ENCODE results near the gene M1AP. TPM values are rescaled to one million over a fixed set of nuclear protein-coding genes. Genes with fewer than 3 reads are reported as not detected.
A peak's percentile ranks its signal among the peaks of the same experiment; 100 is the strongest.

Gene M1AP
- total RNA-seq, 1 donor from 2014 or later = 0.10 TPM

- DNase-seq (ENCODE audit: low spot score) = no peak
- H3K27ac Mint-ChIP-seq = no peak overlapping the region
- intact Hi-C loops (cut with micrococcal nuclease) = no loop called here
Observed at GRCh38 chr2:74603282-74604000, 44.7 kb downstream of the M1AP start.

GRCh38 chr2:74602586-74603281, 45.4 kb downstream of the M1AP start:
- Mint-ChIP-seq H3K9me3 (no peaks in the 10 kb centered on the region), H3K36me3 (ENCODE audit: low read depth) (no peaks in the 10 kb centered on the region), H3K27me3 (ENCODE audit: insufficient read depth) (peaks cover 35% of the 10 kb centered on the region), H3K4me3 (no peak overlapping the region), H3K27ac (no peak overlapping the region), H3K4me1 (ENCODE audit: low read depth) (peaks cover 13% of the 10 kb centered on the region)
- DNase-seq (ENCODE audit: low spot score) = no peak
- intact Hi-C loops (cut with micrococcal nuclease) = no loop called here

More at GRCh38 chr2:74603282-74604000, 44.7 kb downstream of the M1AP start:
- no peaks in the 10 kb centered on the region for H3K9me3 Mint-ChIP-seq
- no peak overlapping the region for H3K4me3 Mint-ChIP-seq
- H3K27me3 Mint-ChIP-seq (ENCODE audit: insufficient read depth) = peaks cover 35% of the 10 kb centered on the region
- H3K4me1 Mint-ChIP-seq (ENCODE audit: low read depth) = peaks cover 13% of the 10 kb centered on the region
- H3K36me3 Mint-ChIP-seq (ENCODE audit: low read depth) = no peaks in the 10 kb centered on the region

GRCh38 chr2:74599676-74600075, 48.5 kb downstream of the M1AP start:
- H3K4me3 Mint-ChIP-seq = no peak overlapping the region
- H3K36me3 Mint-ChIP-seq (ENCODE audit: low read depth) = no peaks in the 10 kb centered on the region
- DNase-seq (ENCODE audit: low spot score) = no peak
- H3K27me3 Mint-ChIP-seq (ENCODE audit: insufficient read depth) = peaks cover 49% of the 10 kb centered on the region
- intact Hi-C loops (cut with micrococcal nuclease) = no loop called here
- H3K9me3 Mint-ChIP-seq = no peaks in the 10 kb centered on the region
- H3K27ac Mint-ChIP-seq = no peak overlapping the region
- peaks cover 13% of the 10 kb centered on the region for H3K4me1 Mint-ChIP-seq (ENCODE audit: low read depth)

- H3K4me1 Mint-ChIP-seq (ENCODE audit: low read depth) = no peaks in the 10 kb centered on the region
- DNase-seq (ENCODE audit: low spot score) = no peak
- H3K9me3 Mint-ChIP-seq = no peaks in the 10 kb centered on the region
- intact Hi-C loops (cut with micrococcal nuclease) = no loop called here
- H3K27me3 Mint-ChIP-seq (ENCODE audit: insufficient read depth) = peaks cover 42% of the 10 kb centered on the region
- H3K4me3 Mint-ChIP-seq = no peak overlapping the region
- peaks cover 1% of the 10 kb centered on the region for H3K36me3 Mint-ChIP-seq (ENCODE audit: low read depth)
- H3K27ac Mint-ChIP-seq = no peak overlapping the region
Observed at GRCh38 chr2:74597410-74597809, 50.7 kb downstream of the M1AP start.

- peaks cover 1% of the 10 kb centered on the region for H3K36me3 Mint-ChIP-seq (ENCODE audit: low read depth)
- no peak for DNase-seq (ENCODE audit: low spot score)
- H3K27ac Mint-ChIP-seq = no peak overlapping the region
- no peaks in the 10 kb centered on the region for H3K4me1 Mint-ChIP-seq (ENCODE audit: low read depth)
- H3K4me3 Mint-ChIP-seq = no peak overlapping the region
- H3K27me3 Mint-ChIP-seq (ENCODE audit: insufficient read depth) = peaks cover 41% of the 10 kb centered on the region
- intact Hi-C loops (cut with micrococcal nuclease) = no loop called here
- no peaks in the 10 kb centered on the region for H3K9me3 Mint-ChIP-seq
Observed at GRCh38 chr2:74596584-74596983, 51.5 kb downstream of the M1AP start.

GRCh38 chr2:74593826-74594772, 54.0 kb downstream of the M1AP start:
- no peak for DNase-seq (ENCODE audit: low spot score)
- Mint-ChIP-seq H3K36me3 (ENCODE audit: low read depth) (peaks cover 1% of the 10 kb centered on the region), H3K4me1 (ENCODE audit: low read depth) (no peaks in the 10 kb centered on the region), H3K27me3 (ENCODE audit: insufficient read depth) (peaks cover 41% of the 10 kb centered on the region), H3K27ac (peak overlapping the region; percentile 1), H3K9me3 (no peaks in the 10 kb centered on the region), H3K4me3 (no peak overlapping the region)
- intact Hi-C loops (cut with micrococcal nuclease) = no loop called here

- no peak for DNase-seq (ENCODE audit: low spot score)
- Mint-ChIP-seq H3K36me3 (ENCODE audit: low read depth) (peaks cover 1% of the 10 kb centered on the region), H3K4me1 (ENCODE audit: low read depth) (peaks cover 31% of the 10 kb centered on the region), H3K9me3 (no peaks in the 10 kb centered on the region), H3K27ac (no peak overlapping the region), H3K27me3 (ENCODE audit: insufficient read depth) (peaks cover 23% of the 10 kb centered on the region), H3K4me3 (no peak overlapping the region)
- intact Hi-C loops (cut with micrococcal nuclease) = loop anchor here (5.0 to 10.0 kb wide), 2 partner anchors 64 to 246 kb away; partner anchors contain the start of genes HK2 and SEMA4F
Observed at GRCh38 chr2:74588664-74589063, 59.5 kb downstream of the M1AP start.

- Mint-ChIP-seq H3K36me3 (ENCODE audit: low read depth) (no peaks in the 10 kb centered on the region), H3K4me3 (no peak overlapping the region), H3K27ac (peak overlapping the region; percentile 12), H3K9me3 (no peaks in the 10 kb centered on the region), H3K4me1 (ENCODE audit: low read depth) (peaks cover 37% of the 10 kb centered on the region), H3K27me3 (ENCODE audit: insufficient read depth) (peaks cover 17% of the 10 kb centered on the region)
- peak; percentile 56 for DNase-seq (ENCODE audit: low spot score)
- intact Hi-C loops (cut with micrococcal nuclease) = loop anchor here (1.0 to 10.0 kb wide), 8 partner anchors 32 to 337 kb away; partner anchors contain the start of genes AUP1, HK2, HTRA2 and INO80B
Observed at GRCh38 chr2:74587664-74588277, 60.4 kb downstream of the M1AP start.

- Mint-ChIP-seq H3K4me1 (ENCODE audit: low read depth) (peaks cover 37% of the 10 kb centered on the region), H3K27ac (peak overlapping the region; percentile 78), H3K4me3 (peak overlapping the region; percentile 54), H3K36me3 (ENCODE audit: low read depth) (no peaks in the 10 kb centered on the region), H3K9me3 (no peaks in the 10 kb centered on the region), H3K27me3 (ENCODE audit: insufficient read depth) (peaks cover 6% of the 10 kb centered on the region)
- intact Hi-C loops (cut with micrococcal nuclease) = loop anchor here (5.0 to 10.0 kb wide), 2 partner anchors 67 to 249 kb away; partner anchors contain the start of genes HK2 and SEMA4F
- DNase-seq (ENCODE audit: low spot score) = no peak
Observed at GRCh38 chr2:74585406-74586185, 62.5 kb downstream of the M1AP start.

- Mint-ChIP-seq H3K27ac (peak overlapping the region; percentile 47), H3K27me3 (ENCODE audit: insufficient read depth) (peaks cover 3% of the 10 kb centered on the region), H3K9me3 (no peaks in the 10 kb centered on the region), H3K4me1 (ENCODE audit: low read depth) (peaks cover 37% of the 10 kb centered on the region), H3K36me3 (ENCODE audit: low read depth) (no peaks in the 10 kb centered on the region), H3K4me3 (peak overlapping the region; percentile 57)
- intact Hi-C loops (cut with micrococcal nuclease) = loop anchor here (1.0 to 10.0 kb wide), 2 partner anchors 13 to 251 kb away; partner anchors contain the start of gene HK2
- no peak for DNase-seq (ENCODE audit: low spot score)
Observed at GRCh38 chr2:74584088-74584645, 64.0 kb downstream of the M1AP start.

- DNase-seq (ENCODE audit: low spot score) = no peak
- H3K9me3 Mint-ChIP-seq = no peaks in the 10 kb centered on the region
- no peak overlapping the region for H3K27ac Mint-ChIP-seq
- peaks cover 44% of the 10 kb centered on the region for H3K4me1 Mint-ChIP-seq (ENCODE audit: low read depth)
- H3K36me3 Mint-ChIP-seq (ENCODE audit: low read depth) = no peaks in the 10 kb centered on the region
- H3K4me3 Mint-ChIP-seq = no peak overlapping the region
- intact Hi-C loops (cut with micrococcal nuclease) = loop anchor here (10.0 kb wide), 1 partner anchor 251 kb away; the partner anchor contains the start of gene HK2
- no peaks in the 10 kb centered on the region for H3K27me3 Mint-ChIP-seq (ENCODE audit: insufficient read depth)
Observed at GRCh38 chr2:74583504-74583903, 64.6 kb downstream of the M1AP start.
